Lower leg skin (tissue), 4 donors: ENCODE measurements around the gene F2R. TPM values are rescaled to one million over a fixed set of nuclear protein-coding genes. Genes with fewer than 3 reads are reported as not detected.

Experiments
- DNase-seq, 2 donors: peaks; one replicate each; pipeline ENCODE4 v3.0.0-alpha.2; 2019; ENCODE audit warnings: low spot score in 2 of 2
- H3K4me3 ChIP-seq: fragments of 200-600 bp; sonication (generic); 2 replicates; pipeline ENCODE4 v1.5.1; 2017; ENCODE audit warnings: mild to moderate bottlenecking, low read depth; ENCODE audit not compliant: poor library complexity, severe bottlenecking
- CTCF ChIP-seq, 3 donors: fragments of 450-650 bp; IDR thresholded peaks; one replicate each; pipeline ENCODE4 v1.5.1; 2016; ENCODE audit warnings: antibody characterized with exemption in 3 of 3, mild to moderate bottlenecking in 3 of 3, moderate library complexity in 2 of 3
- POLR2A ChIP-seq, 2 donors: fragments of 450-650 bp; IDR thresholded peaks; one replicate each; pipeline ENCODE4 v1.6.1; 2016 to 2017; ENCODE audit warnings: antibody characterized with exemption in 2 of 2, mild to moderate bottlenecking in 1 of 2, moderate library complexity in 1 of 2
- WGBS, 2 donors: methylation state at CpG; one replicate each; pipeline ENCODE4 v1.1.5; 2018; 5-methylcytosine and 5-hydroxymethylcytosine counted together
- intact Hi-C: fragments of 100-400 bp; cut with DNase I; formaldehyde crosslinking; loops from one replicate; pipeline ENCODE4 v1.15.0; 2023; ENCODE audit warnings: low total_unique reads
- total RNA-seq, 4 donors: library from RNA; depleted of rRNA; stranded (reverse); fragments of >200 nt; gene quantifications; one replicate each; pipeline ENCODE4 v1.1.0, GENCODE V29; 2016

F2R gene
- 10 to 100 TPM; 52.4 to 70.9 (median 64.4) TPM for total RNA-seq

- peak within 1 kb of the TSS; percentile 62 for H3K4me3 ChIP-seq
- intact Hi-C loops: loop anchor here (5.0 kb wide), 1 partner anchor 1459 kb away; no protein-coding TSS in a partner anchor
- 0 to 1% methylated on average over 29 to 49 of the region's 82 CpGs for WGBS, 2 donors
- TF ChIP-seq POLR2A (IDR thresholded peaks at IDR 0.05) (no peak), CTCF (IDR thresholded peaks at IDR 0.05) (no peak)
- DNase-seq: peak; percentile 67 to 90
Observed at GRCh38 chr5:76715736-76716455, at the start of gene F2R. F2R (plus strand) TSS chr5:76716126; CDS start chr5:76716308, 182 bp downstream.

DNA sequence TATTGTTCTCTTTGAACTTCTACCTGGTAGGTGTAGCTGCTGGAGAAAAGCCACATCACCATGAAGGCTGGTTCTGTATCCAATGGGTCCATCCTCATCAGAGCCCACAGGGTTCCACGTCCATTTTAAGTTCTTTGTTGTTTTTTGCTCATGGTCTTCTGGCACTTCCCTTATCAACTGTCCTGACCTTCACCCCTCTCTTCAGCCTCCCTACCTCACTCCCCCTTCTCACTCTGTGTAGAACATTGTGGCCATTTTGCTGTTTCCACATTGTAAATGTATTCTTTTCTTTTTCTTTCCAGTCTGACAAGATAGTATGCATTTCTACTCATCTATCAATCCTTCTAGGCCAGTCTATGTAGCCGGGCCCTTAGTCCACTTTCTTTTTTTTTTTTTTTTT, 48.4 kb upstream of the F2R start:
- H3K4me3 ChIP-seq: no peak overlapping the region
- 86 to 89% methylated on average over 2 of the region's 2 CpGs for WGBS, 2 donors
- TF ChIP-seq POLR2A (IDR thresholded peaks at IDR 0.05): no peak
- no peak for TF ChIP-seq CTCF (IDR thresholded peaks at IDR 0.05)
- DNase-seq: no peak
- intact Hi-C loops: no loop called here

GRCh38 chr5:76669245-76669644, 46.7 kb upstream of the F2R start:
- intact Hi-C loops: no loop called here
- no peak for DNase-seq
- 92 to 97% methylated on average over 5 of the region's 5 CpGs for WGBS, 2 donors
- no peak for TF ChIP-seq CTCF (IDR thresholded peaks at IDR 0.05)
- no peak for TF ChIP-seq POLR2A (IDR thresholded peaks at IDR 0.05)
- H3K4me3 ChIP-seq: no peak overlapping the region

- no peak for DNase-seq
- TF ChIP-seq POLR2A (IDR thresholded peaks at IDR 0.05): no peak
- no peak for TF ChIP-seq CTCF (IDR thresholded peaks at IDR 0.05)
- intact Hi-C loops: no loop called here
- WGBS, 2 donors: 86 to 94% methylated on average over 3 of the region's 3 CpGs
- H3K4me3 ChIP-seq: no peak overlapping the region
Observed at GRCh38 chr5:76670508-76670907, 45.4 kb upstream of the F2R start.

- intact Hi-C loops: no loop called here
- no peak overlapping the region for H3K4me3 ChIP-seq
- no peak for TF ChIP-seq CTCF (IDR thresholded peaks at IDR 0.05)
- TF ChIP-seq POLR2A (IDR thresholded peaks at IDR 0.05): no peak
- DNase-seq: no peak
- 84 to 88% methylated on average over 2 of the region's 2 CpGs for WGBS, 2 donors
Observed at GRCh38 chr5:76672242-76672641, 43.7 kb upstream of the F2R start.

GRCh38 chr5:76673125-76673524, 42.8 kb upstream of the F2R start:
- DNase-seq: no peak
- TF ChIP-seq POLR2A (IDR thresholded peaks at IDR 0.05) (no peak), CTCF (IDR thresholded peaks at IDR 0.05) (no peak)
- intact Hi-C loops: no loop called here
- no peak overlapping the region for H3K4me3 ChIP-seq
